ENCODE measurements around the gene FAM136A. TPM values are rescaled to one million over a fixed set of nuclear protein-coding genes. Genes with fewer than 3 reads are reported as not detected.

Gene FAM136A
- total and polyA plus RNA-seq, 2 of the 13 experiments (the other 11 are each of a cell fraction or from before 2014, with no cell fraction given), result 77.8 to 126 TPM

DNA sequence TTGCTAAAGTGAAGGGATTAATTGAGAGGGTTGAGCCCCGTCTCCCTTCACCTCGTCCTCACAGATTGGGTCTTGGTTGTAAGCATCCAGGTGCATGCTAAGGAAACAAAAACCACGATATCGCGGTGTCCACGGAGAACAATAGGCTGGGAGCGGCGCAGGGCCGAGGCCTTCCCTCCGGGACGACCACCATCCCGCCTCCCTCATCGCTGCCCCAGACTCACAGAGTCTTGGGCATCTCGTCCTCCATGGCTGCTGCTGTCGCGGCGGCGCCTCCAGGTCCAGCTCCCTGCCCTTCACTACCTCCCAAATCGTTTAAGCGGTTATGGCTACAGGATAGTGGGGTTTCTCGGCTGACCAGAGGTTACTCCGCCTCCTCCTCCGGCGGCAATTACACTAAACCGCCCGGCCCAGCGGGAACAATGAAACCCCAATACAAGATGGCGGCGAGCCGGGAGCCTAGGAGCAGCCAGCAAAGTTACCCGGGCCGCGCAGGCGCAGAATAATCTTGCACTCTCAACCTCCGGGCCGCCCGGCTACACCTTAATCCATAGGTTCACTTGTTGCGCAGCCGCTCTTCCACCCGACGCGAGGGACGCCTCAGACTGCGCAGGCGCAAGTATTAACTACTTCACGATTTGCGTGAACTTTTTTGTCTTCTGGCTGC is 53.6 kb downstream of the FAM136A start, which contains the start of gene TIA1 (continued):
- TF ChIP-seq, protein P1, sequence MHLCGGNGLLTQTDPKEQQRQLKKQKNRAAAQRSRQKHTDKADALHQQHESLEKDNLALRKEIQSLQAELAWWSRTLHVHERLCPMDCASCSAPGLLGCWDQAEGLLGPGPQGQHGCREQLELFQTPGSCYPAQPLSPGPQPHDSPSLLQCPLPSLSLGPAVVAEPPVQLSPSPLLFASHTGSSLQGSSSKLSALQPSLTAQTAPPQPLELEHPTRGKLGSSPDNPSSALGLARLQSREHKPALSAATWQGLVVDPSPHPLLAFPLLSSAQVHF (CRISPR knock-in tag; IDR thresholded peaks at IDR 0.05), result no peak
- TF ChIP-seq MEIS2 (CRISPR knock-in tag; IDR thresholded peaks at IDR 0.05) (peak; percentile 70; the same call in 1 of the 2 replicates), ZNF562 (CRISPR knock-in tag; IDR thresholded peaks at IDR 0.05; ENCODE audit: borderline replicate concordance) (no peak), RXRA (CRISPR knock-in tag; IDR thresholded peaks at IDR 0.05) (peak; percentile 80), ZNF496 (CRISPR knock-in tag; IDR thresholded peaks at IDR 0.05; ENCODE audit: insufficient replicate concordance) (no peak), TEAD2 (CRISPR knock-in tag; IDR thresholded peaks at IDR 0.05) (no peak), KDM4B (CRISPR knock-in tag; IDR thresholded peaks at IDR 0.05) (0 out of 2 replicates have a peak, but pooled peaks have one; percentile 51), KMT2A (CRISPR knock-in tag; IDR thresholded peaks at IDR 0.05) (peak; percentile 92), ZNF160 (CRISPR knock-in tag; IDR thresholded peaks at IDR 0.05) (no peak; the same call in 1 of the 2 replicates), HNF4A (CRISPR knock-in tag; IDR thresholded peaks at IDR 0.05) (peak; percentile 66)
- TF ChIP-seq, protein P2, sequence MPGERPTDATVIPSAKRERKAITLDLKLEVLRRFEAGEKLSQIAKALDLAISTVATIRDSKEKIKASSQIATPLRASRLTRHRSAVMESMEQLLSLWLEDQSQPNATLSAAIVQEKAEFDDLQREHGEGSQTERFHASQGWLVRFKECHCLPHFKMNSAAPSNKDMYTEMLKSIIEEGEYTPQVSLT (CRISPR knock-in tag; IDR thresholded peaks at IDR 0.05; ENCODE audit: borderline replicate concordance, low read depth), result no peak

Data from HepG2 (cell line).